Effector memory CD4-positive, alpha-beta T cell (primary cell): Measurements from ENCODE around the gene MBP.

Experiments
- DNase-seq, 3 donors: peaks; one replicate each; pipeline ENCODE4 v3.0.0-alpha.2; 2020
- H3K27ac ChIP-seq: 2 replicates; pipeline ENCODE4 v1.7.0; 2013; ENCODE audit warnings: mild to moderate bottlenecking, low read length, moderate library complexity; ENCODE audit not compliant: insufficient read depth, poor library complexity, severe bottlenecking
- H3K27me3 ChIP-seq: replicated peaks from 2 replicates; pipeline ENCODE4 v1.7.0; 2013; ENCODE audit warnings: mild to moderate bottlenecking, low read length; ENCODE audit not compliant: insufficient read depth, control insufficient read depth, poor library complexity, severe bottlenecking
- H3K36me3 ChIP-seq: 2 replicates; pipeline ENCODE4 v1.7.0; 2013; ENCODE audit warnings: mild to moderate bottlenecking, low read length, moderate library complexity; ENCODE audit not compliant: control insufficient read depth, insufficient read depth
- H3K4me1 ChIP-seq: 2 replicates; pipeline ENCODE4 v1.7.0; 2013; ENCODE audit warnings: low read length, mild to moderate bottlenecking; ENCODE audit not compliant: control insufficient read depth, insufficient read depth, poor library complexity, severe bottlenecking
- H3K4me3 ChIP-seq: 2 replicates; pipeline ENCODE4 v1.7.0; 2013; ENCODE audit warnings: low read length, low read depth, mild to moderate bottlenecking; ENCODE audit not compliant: insufficient read depth, poor library complexity, severe bottlenecking
- H3K9me3 ChIP-seq: 2 replicates; pipeline ENCODE4 v1.7.0; 2013; ENCODE audit warnings: mild to moderate bottlenecking, low read length, moderate library complexity; ENCODE audit not compliant: control insufficient read depth

MBP gene

DNA sequence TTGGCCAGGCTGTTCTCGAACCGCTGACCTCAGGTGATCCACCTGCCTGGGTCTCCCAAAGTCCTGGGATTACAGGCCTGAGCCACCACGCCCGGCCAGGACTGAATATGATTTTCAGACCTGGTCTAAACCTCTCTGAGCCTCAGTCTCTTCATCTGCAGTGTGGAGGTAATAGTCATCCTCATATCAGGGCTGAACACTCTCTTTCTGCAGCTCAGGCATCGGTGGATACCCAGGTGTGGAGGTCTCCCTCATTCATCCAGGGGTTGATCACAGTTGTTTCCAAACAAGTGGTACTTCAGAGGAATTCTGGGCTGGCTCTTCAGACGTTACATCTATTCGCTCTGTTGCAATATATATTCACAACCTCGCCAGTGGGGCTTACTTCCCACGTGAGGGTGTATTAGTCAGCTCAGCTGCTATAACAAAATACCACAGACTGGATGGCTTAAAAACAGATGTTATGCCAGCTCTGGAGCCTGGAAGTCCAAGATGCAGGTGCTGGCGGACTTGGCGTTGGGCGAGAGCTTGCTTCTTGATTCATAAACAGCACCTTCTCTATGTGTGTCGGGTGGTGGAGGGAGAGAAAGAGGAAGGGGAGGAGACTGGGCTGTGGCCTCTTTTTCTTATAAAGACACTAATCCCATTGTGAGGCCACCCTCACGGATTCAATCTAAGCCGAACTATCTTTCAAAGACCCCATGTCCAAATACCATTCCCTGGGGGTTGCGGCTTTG, 2.9 kb upstream of the MBP start:
- Histone ChIP-seq H3K27ac (no peak overlapping the region), H3K4me1 (peaks cover 23% of the 10 kb centered on the region), H3K27me3 (no peaks in the 10 kb centered on the region), H3K36me3 (no peaks in the 10 kb centered on the region), H3K9me3 (no peaks in the 10 kb centered on the region), H3K4me3 (no peak overlapping the region)
- DNase-seq = no peak

DNA sequence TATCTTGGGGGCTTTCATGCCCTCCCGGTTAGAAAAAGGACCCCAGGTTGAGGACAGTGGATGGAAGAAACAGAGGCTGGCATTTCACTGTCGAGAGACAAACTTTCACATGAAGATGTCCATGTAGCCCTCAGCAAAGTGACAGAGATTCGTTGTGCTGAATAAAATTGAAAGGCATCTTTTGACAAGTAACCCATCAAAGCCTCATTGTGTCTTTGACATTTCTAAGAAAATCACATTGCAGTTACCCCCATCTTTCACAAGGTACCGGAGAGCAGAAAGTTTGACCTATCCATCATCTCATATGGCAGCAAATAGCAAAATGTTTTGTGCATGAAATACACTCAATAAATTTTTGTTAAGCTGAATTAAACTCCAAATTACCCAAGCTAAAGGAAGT, 2.0 kb upstream of the MBP start:
- H3K27ac ChIP-seq = no peak overlapping the region
- no peaks in the 10 kb centered on the region for H3K27me3 ChIP-seq
- H3K9me3 ChIP-seq = no peaks in the 10 kb centered on the region
- H3K36me3 ChIP-seq = no peaks in the 10 kb centered on the region
- H3K4me3 ChIP-seq = no peak overlapping the region
- peaks cover 24% of the 10 kb centered on the region for H3K4me1 ChIP-seq
- DNase-seq = no peak

DNA sequence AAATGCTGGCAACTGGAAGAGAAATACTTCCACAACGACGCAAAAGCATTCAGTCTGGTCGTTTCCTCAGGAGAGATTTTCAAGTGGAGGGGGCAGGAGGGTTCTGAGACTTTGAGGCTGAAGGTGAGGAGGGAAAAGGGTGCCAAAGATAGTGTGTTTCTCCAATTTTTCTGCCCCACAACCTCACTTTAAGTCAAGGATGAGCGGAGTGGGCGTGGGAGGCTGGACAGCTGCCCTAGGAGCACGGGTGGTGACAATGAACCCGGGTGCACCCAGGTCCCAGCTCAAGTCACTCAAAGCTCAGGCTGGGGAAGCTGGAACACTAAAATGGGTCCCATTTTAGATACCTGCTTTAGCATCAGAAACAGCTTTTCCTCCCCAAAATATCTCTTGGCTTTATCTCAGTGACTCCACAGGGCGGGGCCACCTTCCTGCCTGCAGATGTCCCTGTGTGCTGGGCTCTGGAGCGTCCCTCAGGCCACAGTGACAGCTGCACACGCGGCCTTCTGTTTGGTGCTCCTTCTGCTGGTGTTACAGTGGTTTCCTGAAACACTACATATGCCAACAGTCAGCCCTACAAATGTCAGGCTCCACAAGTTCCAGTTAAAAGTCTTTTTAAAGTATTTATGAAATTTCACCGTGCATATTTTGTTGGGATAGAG, 1.4 kb upstream of the MBP start:
- peaks cover 30% of the 10 kb centered on the region for H3K4me1 ChIP-seq
- H3K4me3 ChIP-seq = no peak overlapping the region
- H3K27me3 ChIP-seq = no peaks in the 10 kb centered on the region
- H3K27ac ChIP-seq = no peak overlapping the region
- no peaks in the 10 kb centered on the region for H3K36me3 ChIP-seq
- H3K9me3 ChIP-seq = no peaks in the 10 kb centered on the region
- no peak for DNase-seq

DNA sequence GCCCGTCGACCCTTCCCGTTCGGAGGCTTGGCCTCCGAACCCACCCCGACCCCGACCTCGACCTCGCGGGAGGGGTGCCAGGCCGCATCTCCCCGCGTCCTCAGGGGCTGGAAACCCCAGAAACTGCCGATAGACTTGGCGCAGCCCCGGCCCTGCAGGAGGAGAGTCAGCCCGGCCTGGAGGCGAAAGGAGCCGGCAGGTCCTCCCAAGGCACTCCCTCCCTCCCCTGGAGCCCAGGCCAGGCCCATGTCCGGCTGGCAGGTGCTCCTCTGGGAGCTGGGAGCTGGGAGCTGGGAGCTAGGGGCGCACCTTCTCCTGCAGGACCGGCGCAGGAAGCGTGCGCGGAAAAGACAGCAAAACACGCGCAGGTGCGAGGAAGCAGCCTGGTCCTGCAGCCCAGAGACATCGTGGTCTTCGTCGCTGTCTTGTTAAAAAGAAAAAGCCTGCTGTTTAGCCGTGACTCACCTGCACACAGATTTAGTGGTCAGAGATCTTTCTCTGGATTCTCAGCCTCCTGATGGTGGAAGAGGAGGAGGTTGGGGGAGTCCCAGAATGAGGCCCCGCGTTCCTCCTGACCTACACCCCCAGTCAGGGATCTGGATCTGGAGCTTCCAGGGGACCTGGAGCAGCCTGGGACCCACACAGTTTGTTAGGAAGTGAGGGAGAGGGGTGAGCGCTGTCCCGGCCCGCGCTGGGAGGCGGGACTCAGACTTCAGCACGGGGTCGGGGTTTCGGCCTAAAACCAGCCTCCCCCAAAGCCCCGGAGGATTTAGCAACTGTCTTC, 660 bp upstream of the MBP start:
- Histone ChIP-seq H3K4me1 (peaks cover 37% of the 10 kb centered on the region), H3K4me3 (peak overlapping the region; percentile 95), H3K27me3 (no peaks in the 10 kb centered on the region), H3K36me3 (no peaks in the 10 kb centered on the region), H3K9me3 (no peaks in the 10 kb centered on the region), H3K27ac (peak overlapping the region; percentile 86)
- no peak for DNase-seq

DNA sequence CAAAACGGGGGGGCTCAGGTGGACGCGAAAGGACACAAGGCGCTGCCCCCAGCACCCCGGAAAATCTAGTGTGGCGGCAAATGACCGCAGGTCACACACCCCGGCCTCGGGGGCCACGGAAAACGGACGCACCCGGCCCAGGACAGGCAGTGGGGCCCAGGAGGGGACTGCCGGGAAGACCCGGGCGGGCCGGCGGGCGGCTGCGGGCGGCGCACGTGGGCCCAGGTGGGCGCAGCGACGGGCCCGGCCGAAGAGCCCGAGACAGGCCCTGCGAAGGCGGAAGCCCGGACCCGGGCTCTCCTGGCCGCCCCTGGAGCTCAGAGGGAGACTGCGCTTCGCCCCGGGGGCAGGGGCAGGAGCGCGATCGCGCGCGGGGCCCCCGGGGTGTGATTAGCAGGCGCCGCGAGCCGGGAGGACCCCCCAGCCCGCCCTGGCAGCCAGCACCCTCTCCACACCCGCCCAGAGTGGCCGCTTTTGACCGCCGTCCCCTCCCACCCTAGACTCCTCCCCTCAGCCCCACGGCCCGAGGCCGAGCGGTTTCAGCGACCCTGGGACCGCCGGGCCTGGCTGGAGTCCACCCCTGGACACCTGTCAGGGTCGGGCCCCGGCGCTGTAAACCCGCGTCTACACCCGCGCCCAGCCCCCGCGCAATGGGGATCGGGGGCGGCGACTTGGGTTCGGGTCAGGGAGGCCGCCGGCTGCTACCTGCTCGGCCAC, 773 bp downstream of the MBP start:
- Histone ChIP-seq H3K27ac (peak overlapping the region; percentile 86), H3K4me3 (peak overlapping the region; percentile 95), H3K9me3 (no peaks in the 10 kb centered on the region), H3K4me1 (peaks cover 40% of the 10 kb centered on the region), H3K27me3 (no peaks in the 10 kb centered on the region), H3K36me3 (no peaks in the 10 kb centered on the region)
- DNase-seq = peak in 1 of 3 donors; percentile 21

DNA sequence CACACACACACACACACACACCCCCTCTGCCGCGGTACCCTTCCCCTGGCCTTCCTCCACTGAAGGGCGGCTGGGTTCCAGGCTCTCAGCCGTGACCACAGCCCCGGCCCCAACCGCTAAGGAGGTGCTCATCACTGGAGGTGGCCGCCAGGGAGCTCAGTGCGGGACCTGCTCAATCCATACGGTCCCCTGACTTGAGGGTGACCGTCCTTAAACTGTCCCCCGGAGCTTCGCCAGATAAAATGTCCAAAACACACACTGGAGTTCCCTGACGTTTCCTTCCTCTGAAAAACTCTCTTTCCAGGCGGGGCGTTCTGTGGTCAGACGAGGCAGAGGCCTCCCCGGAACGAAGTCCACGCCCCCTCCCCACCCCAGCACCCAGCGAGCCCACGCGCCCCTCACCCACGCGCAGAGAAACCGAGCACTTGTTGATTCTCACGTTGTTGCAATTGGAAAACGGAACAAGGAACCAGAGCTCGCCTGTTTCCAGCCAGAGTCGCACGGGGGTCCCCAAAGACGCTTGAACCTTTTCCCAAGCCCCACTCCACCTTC, 1.4 kb downstream of the MBP start:
- H3K4me1 ChIP-seq = peaks cover 46% of the 10 kb centered on the region
- no peaks in the 10 kb centered on the region for H3K27me3 ChIP-seq
- DNase-seq = no peak
- no peaks in the 10 kb centered on the region for H3K9me3 ChIP-seq
- H3K36me3 ChIP-seq = no peaks in the 10 kb centered on the region
- H3K4me3 ChIP-seq = peak overlapping the region; percentile 95
- H3K27ac ChIP-seq = peak overlapping the region; percentile 86

DNA sequence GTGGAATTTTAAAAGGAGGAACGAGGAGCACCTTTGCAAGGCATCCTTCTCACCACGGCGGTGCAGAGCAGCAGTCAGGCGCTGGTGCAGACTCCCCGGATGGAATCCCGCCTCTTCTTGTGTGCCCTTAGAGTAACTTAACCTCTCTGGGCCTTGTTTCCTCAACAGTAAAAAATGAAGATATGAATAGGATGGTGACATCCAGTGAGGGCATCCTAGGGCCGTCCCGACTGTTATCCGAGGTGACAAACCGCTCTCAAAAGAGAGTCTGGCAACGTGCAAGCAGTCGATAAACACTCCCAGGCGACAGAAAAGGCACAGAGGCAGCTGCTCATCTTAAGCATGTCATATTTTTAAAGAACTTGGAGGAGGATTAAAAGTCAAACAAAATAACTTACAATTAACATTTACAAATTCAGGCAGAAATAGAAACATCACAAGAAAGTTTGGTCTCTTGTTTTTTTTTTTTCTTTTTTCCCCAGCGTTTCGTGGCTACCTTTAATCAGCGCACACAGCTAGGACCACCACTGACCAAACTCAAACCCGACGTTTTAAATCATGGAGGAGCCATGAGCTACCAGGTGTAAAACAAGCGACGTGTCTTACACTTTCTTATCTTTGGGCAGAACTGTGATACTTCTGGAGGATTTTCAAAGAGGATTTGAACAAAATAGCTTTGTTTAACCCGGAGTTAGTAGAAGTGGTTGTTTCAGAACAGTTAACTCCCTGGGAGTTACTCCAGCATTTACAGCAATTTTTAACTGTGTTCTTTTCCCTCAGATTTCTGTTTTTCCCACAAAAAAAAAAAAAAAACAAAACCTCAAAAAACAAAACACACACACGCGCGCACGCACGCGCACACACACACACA, 2.1 kb downstream of the MBP start:
- H3K4me3 ChIP-seq = peak overlapping the region; percentile 95
- peak overlapping the region; percentile 86 for H3K27ac ChIP-seq
- H3K4me1 ChIP-seq = peaks cover 52% of the 10 kb centered on the region
- DNase-seq = no peak
- H3K9me3 ChIP-seq = no peaks in the 10 kb centered on the region
- no peaks in the 10 kb centered on the region for H3K36me3 ChIP-seq
- H3K27me3 ChIP-seq = no peaks in the 10 kb centered on the region

DNA sequence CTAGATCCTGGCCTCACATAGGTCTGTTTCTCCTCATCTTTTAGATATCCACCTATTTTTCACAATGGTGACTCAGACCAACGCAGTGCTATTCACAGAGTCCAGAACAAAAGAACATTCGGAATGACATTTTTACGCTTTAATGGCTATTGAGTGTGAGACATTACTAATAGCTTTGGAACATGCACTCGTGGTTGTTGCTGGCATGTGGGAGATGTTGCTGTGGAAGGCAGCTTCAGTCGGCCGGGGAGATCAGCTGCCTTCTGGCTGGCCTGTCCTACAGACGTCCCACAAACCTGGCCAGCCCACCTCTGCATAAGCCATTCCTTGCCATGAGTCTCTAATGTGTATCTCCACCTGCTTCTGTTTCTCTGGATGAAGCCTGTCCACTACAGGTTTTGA, 3.4 kb downstream of the MBP start:
- peaks cover 65% of the 10 kb centered on the region for H3K4me1 ChIP-seq
- H3K27me3 ChIP-seq = no peaks in the 10 kb centered on the region
- no peak for DNase-seq
- H3K27ac ChIP-seq = peak overlapping the region; percentile 24
- H3K4me3 ChIP-seq = no peak overlapping the region
- no peaks in the 10 kb centered on the region for H3K9me3 ChIP-seq
- no peaks in the 10 kb centered on the region for H3K36me3 ChIP-seq
